Transverse colon (tissue), 4 donors: ENCODE data around the gene CTAGE9.

ENCODE experiments used
- CTCF ChIP-seq, 5 experiments: fragments of 200-600 bp in 3 of 5; fragments of 450-650 bp in 2 of 5; sonication (generic) in 3 of 5; IDR thresholded peaks; 1 replicate in 2 of 5; 2 replicates in 3 of 5; pipeline ENCODE4 v1.5.1; 2016 to 2017; ENCODE audit warnings: antibody characterized with exemption in 5 of 5, inconsistent platforms in 3 of 5, mild to moderate bottlenecking in 2 of 5, moderate library complexity in 1 of 5
- EP300 ChIP-seq: sonication (generic); formaldehyde crosslinking; IDR thresholded peaks from one replicate; pipeline ENCODE4 v1.6.1; 2017; ENCODE audit warnings: antibody characterized with exemption, low read depth
- POLR2A ChIP-seq: fragments of 450-650 bp; IDR thresholded peaks from one replicate; pipeline ENCODE4 v1.6.1; 2016; ENCODE audit warnings: antibody characterized with exemption, mild to moderate bottlenecking, moderate library complexity
- POLR2AphosphoS5 ChIP-seq, 3 donors: sonication (generic); formaldehyde crosslinking; IDR thresholded peaks; one replicate each; pipeline ENCODE4 v1.6.1; 2016; ENCODE audit warnings: antibody characterized with exemption in 3 of 3

- TF ChIP-seq CTCF (IDR thresholded peaks at IDR 0.05) (no peak), POLR2A (no peak), POLR2AphosphoS5 (IDR thresholded peaks at IDR 0.05) (no peak), EP300 (no peak)
These were observed 17.6 kb upstream of the CTAGE9 start for GRCh38 chr6:131728296-131728939.
